Kidney epithelial cell (primary cell): ENCODE results near the gene PSTPIP1. TPM values are rescaled to one million over a fixed set of nuclear protein-coding genes. Genes with fewer than 3 reads are reported as not detected.

Experiments
- DNase-seq: peaks from one replicate; pipeline ENCODE4 v3.0.0-alpha.2; 2010; ENCODE audit warnings: low read depth
- H3K27me3 ChIP-seq: 2 replicates; pipeline ENCODE4 v1.6.0; 2011; ENCODE audit warnings: low read length; ENCODE audit not compliant: control insufficient read depth, insufficient read depth
- H3K36me3 ChIP-seq: 2 replicates; pipeline ENCODE4 v1.5.1; 2011; ENCODE audit warnings: low read length; ENCODE audit not compliant: control insufficient read depth, insufficient read depth
- H3K4me3 ChIP-seq: 2 replicates; pipeline ENCODE4 v1.5.1; 2011; ENCODE audit warnings: low read depth, mild to moderate bottlenecking, control low read depth, low read length
- CTCF ChIP-seq: IDR thresholded peaks from 2 replicates; pipeline ENCODE4 v1.5.1; 2011; ENCODE audit warnings: mild to moderate bottlenecking, moderate library complexity, low read length, control low read depth, inconsistent platforms; ENCODE audit not compliant: insufficient read depth, poor library complexity, severe bottlenecking
- total RNA-seq: library from RNA; depleted of rRNA; stranded (reverse); fragments of >200 nt; gene quantifications from 2 replicates; pipeline ENCODE4 v1.2.3, GENCODE V29; 2015

The PSTPIP1 gene
- total RNA-seq, 1 donor from 2014 or later, result not detected

DNA sequence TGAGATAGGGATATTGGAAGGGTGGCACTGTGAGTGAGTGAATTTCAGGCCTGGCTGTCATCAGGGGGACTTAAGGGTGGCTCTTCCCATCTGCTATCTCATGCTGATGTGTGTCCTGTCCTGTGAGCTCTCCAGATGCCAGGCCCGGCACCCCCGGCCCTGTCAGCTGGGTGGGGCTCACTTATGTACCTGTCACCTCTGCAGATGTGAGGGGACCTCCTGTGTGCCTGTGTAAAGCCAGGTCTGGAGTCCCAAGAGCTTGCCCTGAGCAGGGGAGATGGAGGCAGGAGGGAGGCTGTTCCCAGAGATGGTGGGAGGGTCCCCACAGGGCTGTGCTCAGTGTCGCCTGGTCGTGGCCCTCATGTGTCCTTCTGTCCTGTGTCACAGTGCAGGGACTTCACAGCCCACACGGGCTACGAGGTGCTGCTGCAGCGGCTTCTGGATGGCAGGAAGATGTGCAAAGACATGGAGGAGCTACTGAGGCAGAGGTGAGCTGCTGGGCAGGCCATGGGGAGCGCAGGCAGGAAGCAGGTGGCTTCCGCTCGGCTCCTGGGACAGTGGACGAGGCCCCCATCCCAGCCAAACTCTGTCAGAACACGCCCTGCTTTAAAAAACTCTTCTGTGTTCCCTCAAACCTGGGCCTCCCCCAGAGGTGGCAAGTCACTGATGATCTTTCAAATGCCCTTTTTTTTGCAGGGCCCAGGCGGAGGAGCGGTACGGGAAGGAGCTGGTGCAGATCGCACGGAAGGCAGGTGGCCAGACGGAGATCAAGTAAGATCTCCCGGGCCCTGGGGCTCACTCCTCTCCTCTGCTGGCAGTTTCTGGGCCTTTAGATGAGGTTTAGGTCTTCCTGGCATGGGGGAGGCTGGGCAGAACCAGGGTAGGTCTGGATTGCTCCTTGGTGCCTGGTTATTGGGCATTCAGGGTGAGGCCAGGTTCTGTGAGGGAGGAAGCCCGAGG is 23.1 kb downstream of the PSTPIP1 start:
- TF ChIP-seq CTCF, result no peak

GRCh38 chr15:77018796-77019505 is 24.0 kb downstream of the PSTPIP1 start:
- no peak for TF ChIP-seq CTCF
- Histone ChIP-seq H3K27me3 (peaks cover 6% of the 10 kb centered on the region), H3K36me3 (no peaks in the 10 kb centered on the region), H3K4me3 (no peak overlapping the region)
- no peak for DNase-seq

More for the DNA sequence above, 23.1 kb downstream of the PSTPIP1 start:
- no peak for DNase-seq
- H3K4me3 ChIP-seq, result no peak overlapping the region
- peaks cover 4% of the 10 kb centered on the region for H3K27me3 ChIP-seq
- no peaks in the 10 kb centered on the region for H3K36me3 ChIP-seq

GRCh38 chr15:77019521-77020331 is 24.8 kb downstream of the PSTPIP1 start:
- peaks cover 7% of the 10 kb centered on the region for H3K27me3 ChIP-seq
- no peak for DNase-seq
- TF ChIP-seq CTCF, result no peak

DNA sequence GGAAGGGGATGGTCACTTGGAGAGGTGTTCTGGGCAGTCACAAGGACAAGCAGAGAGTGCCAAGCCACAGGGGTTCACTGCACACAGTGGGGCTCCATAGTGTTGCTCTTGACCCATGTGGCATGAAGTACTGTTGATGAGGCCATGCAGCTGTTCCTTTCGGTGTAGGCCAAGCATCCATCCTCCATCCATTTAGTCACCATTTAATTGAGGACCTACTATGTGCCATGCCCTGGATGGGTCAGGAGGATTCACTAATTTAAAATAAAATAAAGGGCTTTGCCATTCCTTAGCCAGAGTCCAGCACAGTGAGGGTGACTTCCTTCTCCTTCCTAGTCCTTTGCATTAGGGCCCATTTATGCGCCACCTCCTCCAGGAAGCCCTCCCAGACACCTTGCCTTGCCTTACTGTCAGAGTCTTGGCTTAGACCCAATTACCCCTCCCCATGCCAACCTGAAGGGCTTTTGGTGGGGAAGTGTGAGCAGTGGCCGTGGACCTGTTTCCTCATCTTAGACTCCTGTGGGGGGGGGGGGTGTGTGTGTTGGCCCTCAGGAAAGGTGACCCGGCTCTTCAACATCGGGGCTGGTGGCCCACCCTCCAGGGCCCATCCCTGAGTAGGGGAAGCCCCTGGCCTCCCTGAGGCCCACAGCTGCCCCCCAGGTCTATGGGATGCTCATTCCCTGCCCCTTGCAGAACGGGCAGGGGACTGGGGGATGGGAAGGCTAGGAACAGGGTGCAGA is 25.6 kb downstream of the PSTPIP1 start:
- H3K36me3 ChIP-seq, result no peaks in the 10 kb centered on the region
- H3K27me3 ChIP-seq, result peaks cover 7% of the 10 kb centered on the region
- TF ChIP-seq CTCF, result no peak
- no peak for DNase-seq
- no peak overlapping the region for H3K4me3 ChIP-seq

More at GRCh38 chr15:77019521-77020331, 24.8 kb downstream of the PSTPIP1 start:
- H3K36me3 ChIP-seq, result no peaks in the 10 kb centered on the region
- H3K4me3 ChIP-seq, result no peak overlapping the region

DNA sequence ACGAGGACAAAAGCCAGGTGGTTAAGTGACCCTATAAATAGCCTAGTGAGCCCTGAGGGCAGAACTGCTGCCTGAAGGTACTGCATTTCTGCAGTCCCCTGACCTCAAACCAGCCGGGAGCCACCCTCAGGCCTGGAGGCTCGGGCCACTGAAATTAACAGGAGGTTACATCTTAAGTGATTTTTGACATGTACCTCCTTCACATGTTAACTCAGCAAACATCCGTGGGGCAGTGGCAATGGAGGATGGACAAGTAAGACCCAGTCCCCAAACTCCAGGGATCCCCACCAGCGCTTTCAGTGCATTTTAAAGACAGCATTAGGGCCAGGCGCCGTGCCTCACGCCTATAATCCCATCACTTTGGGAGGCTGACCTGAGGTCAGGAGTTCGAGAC is 26.2 kb downstream of the PSTPIP1 start:
- TF ChIP-seq CTCF, result no peak
- H3K36me3 ChIP-seq, result no peaks in the 10 kb centered on the region
- H3K4me3 ChIP-seq, result no peak overlapping the region
- H3K27me3 ChIP-seq, result peaks cover 7% of the 10 kb centered on the region
- DNase-seq, result no peak
